ENCODE measurements around the gene THPO.

THPO gene

DNA sequence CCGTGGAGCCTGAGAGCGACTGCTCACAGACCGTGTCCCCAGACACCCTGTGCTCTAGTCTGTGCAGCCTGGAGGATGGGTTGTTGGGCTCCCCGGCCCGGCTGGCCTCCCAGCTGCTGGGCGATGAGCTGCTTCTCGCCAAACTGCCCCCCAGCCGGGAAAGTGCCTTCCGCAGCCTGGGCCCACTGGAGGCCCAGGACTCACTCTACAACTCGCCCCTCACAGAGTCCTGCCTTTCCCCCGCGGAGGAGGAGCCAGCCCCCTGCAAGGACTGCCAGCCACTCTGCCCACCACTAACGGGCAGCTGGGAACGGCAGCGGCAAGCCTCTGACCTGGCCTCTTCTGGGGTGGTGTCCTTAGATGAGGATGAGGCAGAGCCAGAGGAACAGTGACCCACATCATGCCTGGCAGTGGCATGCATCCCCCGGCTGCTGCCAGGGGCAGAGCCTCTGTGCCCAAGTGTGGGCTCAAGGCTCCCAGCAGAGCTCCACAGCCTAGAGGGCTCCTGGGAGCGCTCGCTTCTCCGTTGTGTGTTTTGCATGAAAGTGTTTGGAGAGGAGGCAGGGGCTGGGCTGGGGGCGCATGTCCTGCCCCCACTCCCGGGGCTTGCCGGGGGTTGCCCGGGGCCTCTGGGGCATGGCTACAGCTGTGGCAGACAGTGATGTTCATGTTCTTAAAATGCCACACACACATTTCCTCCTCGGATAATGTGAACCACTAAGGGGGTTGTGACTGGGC lies 33.3 kb downstream of the THPO start:
- TF ChIP-seq GATA3 (IDR thresholded peaks at IDR 0.05; ENCODE audit: low read depth, low read length) (no peak), GATA2 (IDR thresholded peaks at IDR 0.05; ENCODE audit: low read depth, low read length) (no peak)

DNA sequence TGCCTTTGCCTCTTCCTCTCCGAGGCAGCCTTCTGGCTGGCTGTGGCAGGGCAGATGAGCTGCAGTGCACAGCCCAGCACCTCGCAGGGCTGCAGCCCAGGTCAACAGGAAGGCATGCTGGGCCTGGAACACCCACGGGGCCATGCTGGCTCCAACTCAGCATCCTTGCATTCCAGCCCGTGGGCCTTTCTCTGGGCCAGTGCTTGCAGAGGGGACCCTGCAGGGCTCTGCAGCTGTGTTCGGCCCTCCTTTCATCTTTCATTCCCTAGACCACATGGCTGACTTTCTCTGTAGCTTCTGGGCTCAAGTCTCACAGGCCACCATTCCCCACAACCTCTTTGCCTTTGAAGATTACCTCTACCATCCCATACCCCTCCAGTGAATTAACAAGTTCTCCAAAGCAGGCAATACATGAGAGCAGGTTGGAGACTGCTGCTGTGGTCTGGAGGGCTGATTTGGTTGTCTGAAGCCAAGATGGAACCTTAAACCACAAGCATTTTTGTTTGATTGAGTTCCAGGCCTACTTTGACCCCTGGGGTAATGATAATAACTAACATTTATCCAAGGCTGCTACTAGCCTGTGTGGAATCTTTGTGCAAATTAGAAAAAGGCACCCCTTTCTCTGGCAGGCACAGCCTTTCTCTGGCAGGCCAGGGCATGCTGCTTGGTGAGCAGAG lies 34.7 kb downstream of the THPO start:
- TF ChIP-seq GATA2 (IDR thresholded peaks at IDR 0.05; ENCODE audit: low read depth, low read length): no peak
- TF ChIP-seq GATA3 (IDR thresholded peaks at IDR 0.05; ENCODE audit: low read depth, low read length): no peak

DNA sequence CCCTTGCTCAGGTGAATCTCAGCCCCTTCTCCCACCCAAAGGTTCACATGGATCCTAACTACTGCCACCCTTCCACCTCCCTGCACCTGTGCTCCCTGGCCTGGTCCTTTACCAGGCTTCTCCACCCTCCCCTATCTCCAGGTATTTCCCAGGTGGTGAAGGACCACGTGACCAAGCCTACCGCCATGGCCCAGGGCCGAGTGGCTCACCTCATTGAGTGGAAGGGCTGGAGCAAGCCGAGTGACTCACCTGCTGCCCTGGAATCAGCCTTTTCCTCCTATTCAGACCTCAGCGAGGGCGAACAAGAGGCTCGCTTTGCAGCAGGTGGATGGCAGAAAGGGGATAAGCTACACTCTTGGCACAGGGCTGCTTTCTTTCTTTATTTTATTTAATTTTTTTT lies 36.1 kb downstream of the THPO start:
- TF ChIP-seq GATA2 (IDR thresholded peaks at IDR 0.05; ENCODE audit: low read depth, low read length) (no peak), GATA3 (IDR thresholded peaks at IDR 0.05; ENCODE audit: low read depth, low read length) (no peak)

DNA sequence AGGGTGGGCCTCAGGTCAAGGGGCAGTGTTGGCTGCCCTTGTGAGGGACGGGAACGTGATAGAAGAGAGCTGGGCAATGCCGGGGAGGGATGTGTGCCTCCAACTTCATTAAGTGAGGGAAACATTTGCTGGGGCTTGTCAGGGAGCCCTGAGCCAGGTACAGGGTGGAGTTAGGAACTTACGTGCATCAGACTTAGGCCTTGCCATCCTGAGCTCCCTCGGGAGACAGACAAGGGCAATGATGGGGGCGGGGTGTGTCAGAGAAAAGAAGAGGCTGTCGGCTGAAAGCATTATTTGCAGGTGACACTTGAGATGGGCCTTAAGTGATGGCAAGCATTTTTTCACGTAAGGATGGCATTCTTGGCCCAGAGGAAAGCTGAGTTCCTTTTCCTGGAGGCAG lies 39.0 kb downstream of the THPO start:
- TF ChIP-seq GATA3 (IDR thresholded peaks at IDR 0.05; ENCODE audit: low read depth, low read length): no peak
- TF ChIP-seq GATA2 (IDR thresholded peaks at IDR 0.05; ENCODE audit: low read depth, low read length): no peak

DNA sequence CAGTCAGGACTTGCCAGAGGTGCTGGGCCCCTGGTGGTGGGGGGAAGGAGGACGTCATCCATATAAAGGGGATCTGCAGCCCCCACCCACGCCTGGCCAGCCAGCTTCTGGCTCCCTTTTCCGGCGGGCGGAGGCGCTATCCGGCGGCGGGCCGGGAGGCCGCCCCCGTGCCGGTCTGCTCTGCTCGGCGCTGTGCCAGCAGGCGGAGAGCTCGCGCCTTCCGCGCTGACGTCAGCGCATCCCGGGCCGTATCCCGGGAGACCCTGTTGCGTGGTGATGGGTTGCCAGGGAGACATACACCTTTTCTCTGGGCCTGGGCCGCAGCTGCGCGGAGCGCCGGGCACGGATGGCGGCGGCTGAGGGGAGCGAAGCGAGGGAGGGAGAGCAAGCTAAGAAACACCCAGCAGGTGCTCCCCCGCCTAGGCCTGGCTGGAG lies 39.5 kb downstream of the THPO start:
- TF ChIP-seq GATA2 (IDR thresholded peaks at IDR 0.05; ENCODE audit: low read depth, low read length) (no peak), GATA3 (IDR thresholded peaks at IDR 0.05; ENCODE audit: low read depth, low read length) (no peak)

DNA sequence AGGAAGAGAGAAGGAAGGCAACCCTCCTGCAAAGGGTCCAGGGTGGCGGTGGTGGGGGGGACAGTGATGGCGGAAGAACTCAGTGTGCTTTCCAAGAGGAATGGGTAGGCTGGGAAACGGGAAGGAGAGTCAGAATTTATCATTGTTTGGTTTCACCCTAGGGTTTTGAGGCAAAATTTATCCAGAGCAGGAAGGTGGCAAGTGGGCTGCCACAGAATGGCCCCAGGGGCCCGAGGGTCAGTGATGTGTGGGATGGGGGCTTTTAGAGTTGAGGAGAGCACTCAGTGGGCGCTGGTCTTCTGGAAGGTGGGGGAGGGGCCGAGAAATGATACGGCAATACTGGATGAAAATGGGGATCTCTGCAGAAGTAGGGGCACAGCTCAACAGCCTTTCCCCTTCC lies 40.0 kb downstream of the THPO start:
- TF ChIP-seq GATA2 (IDR thresholded peaks at IDR 0.05; ENCODE audit: low read depth, low read length) (no peak), GATA3 (IDR thresholded peaks at IDR 0.05; ENCODE audit: low read depth, low read length) (no peak)

DNA sequence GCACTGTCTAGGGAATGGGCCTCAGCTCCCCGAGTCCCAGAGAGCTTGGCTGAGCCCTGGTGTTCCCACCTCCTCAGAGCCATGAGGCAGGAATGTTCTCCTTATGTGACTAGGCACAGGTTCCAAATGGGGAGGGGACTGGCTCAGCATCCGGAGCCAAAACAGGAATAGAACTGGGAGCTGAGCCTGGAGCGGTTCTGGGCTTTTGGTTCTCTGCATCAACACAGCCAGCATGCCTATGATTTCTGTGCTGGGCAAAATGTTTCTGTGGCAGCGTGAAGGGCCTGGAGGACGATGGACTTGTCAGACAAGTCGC lies 40.6 kb downstream of the THPO start, which contains the start of gene FAM131A:
Gene FAM131A, plus strand, starts transcription at position 202 of the 316 bp plus-strand sequence. Its CDS starts 31 bp downstream, at position 233.
- TF ChIP-seq GATA2 (IDR thresholded peaks at IDR 0.05; ENCODE audit: low read depth, low read length): no peak
- no peak for TF ChIP-seq GATA3 (IDR thresholded peaks at IDR 0.05; ENCODE audit: low read depth, low read length)

DNA sequence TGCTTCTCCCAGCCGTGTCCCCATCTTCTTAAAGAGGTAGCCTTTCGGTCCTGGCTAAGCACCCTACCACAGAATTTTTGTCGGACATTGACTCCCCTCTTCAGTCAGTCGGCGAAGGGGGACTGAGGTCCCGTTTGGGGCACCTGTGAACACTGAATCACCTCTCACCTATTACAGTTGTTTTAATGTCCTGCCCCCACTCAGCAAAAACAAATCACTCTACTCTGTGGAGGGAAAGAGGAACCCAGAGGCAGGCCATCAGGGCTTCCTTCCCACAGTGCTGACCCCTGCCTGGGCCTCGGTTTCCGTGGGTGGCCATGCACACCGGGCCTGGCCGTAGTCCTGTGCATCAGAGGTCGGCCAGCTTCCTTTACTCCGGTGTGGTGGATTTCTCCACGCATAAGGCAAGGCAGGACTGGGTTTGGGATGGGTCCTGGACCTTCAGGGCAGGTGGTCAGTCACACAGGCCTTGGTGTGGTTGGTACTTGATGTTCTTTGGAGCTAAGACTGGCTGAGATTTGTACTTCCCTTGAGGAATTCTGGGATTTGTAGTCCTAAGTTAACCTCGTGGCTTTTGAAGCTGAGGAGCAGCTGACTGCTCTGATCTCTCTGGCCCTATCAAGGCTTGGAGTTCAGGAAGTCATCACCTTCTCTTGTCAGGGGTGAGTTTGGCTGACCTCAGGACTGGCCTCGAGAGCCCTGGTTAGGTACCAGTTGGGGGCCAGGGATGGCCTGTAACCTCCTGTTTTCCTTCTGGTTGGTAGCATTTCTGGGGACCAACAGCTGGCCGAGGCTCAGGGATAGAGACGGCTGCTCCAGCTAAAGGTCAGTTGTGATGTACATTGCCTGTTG lies 41.2 kb downstream of the THPO start:
- TF ChIP-seq GATA3 (IDR thresholded peaks at IDR 0.05; ENCODE audit: low read depth, low read length): no peak
- no peak for TF ChIP-seq GATA2 (IDR thresholded peaks at IDR 0.05; ENCODE audit: low read depth, low read length)

DNA sequence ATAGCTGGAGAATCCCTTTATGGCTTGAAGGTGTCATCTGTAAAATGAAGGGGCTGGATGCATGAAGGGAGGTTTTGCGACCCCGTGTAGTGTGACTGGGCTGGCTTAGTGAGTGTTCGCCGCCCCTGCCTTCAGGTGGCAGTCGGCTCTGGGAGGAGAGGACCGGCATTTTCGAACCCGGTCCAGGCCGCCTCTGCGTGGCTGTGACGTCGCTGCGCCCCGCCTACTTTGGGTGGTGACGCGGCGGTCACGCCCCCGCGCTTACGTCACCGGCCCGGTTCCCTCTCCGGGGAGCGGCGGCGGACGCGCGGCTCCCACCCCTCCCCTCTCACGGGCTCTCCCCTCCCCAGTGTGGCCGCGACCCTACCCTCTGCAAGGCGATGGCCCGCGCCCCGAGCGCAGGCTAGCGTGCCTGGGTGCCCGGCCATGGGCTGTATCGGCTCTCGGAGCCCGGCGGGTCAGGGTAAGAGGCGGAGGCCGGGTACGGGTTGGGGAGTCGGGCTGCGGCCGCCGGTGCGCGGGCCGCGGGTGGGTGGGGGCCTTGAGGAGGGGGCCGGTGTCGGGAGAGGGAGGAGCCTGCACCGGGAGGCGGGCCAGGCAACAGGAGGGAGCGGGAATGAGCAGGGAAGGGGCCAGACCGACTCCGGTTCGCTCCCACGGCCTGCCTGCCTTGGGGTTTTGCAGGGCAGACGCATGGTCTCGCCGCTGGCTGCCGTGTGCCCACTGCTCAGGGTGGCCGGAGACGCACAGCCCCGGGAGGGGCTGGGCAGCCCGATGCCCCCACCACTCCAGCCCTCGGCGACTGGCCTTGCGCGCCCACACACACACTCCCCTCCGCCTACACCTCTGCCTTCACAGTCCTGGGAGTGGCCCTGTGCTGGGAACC lies 42.1 kb downstream of the THPO start:
- TF ChIP-seq GATA3 (IDR thresholded peaks at IDR 0.05; ENCODE audit: low read depth, low read length): no peak
- no peak for TF ChIP-seq GATA2 (IDR thresholded peaks at IDR 0.05; ENCODE audit: low read depth, low read length)

DNA sequence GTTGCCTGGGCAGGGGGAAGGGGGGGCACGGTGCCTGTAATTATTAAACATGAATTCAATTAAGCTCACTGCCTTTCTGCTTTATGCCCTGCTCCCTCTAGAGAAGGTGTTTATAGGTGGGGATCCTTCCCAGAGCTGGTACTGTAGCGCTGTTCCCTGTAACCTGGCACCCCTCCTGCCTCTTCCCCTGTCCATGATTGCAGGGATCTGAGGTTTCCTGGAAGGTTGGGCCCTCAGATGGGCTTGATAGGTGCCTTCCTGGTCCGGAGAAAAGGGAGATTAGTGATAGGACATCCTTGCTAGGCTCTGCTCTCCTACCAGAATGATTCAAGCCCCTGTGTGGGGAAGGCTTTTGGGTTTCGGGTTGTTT lies 42.7 kb downstream of the THPO start:
- TF ChIP-seq GATA3 (IDR thresholded peaks at IDR 0.05; ENCODE audit: low read depth, low read length) (no peak), GATA2 (IDR thresholded peaks at IDR 0.05; ENCODE audit: low read depth, low read length) (no peak)

DNA sequence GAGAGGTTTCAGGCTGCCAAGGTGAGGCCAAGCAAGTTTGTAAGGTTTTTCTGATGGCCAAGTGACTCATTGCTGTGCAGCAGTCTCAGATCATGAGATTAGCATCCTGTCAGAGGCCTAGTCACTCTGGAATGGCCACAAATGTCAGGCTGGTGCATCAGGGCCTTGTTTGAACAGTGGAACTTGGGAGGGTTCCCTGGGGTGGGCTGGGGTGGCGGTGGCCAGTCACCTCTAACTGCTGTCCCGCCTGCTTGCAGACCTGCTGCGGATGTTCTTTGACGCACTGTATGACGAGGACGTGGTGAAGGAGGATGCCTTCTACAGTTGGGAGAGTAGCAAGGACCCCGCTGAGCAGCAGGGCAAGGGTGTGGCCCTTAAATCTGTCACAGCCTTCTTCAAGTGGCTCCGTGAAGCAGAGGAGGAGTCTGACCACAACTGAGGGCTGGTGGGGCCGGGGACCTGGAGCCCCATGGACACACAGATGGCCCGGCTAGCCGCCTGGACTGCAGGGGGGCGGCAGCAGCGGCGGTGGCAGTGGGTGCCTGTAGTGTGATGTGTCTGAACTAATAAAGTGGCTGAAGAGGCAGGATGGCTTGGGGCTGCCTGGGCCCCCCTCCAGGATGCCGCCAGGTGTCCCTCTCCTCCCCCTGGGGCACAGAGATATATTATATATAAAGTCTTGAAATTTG lies 43.4 kb downstream of the THPO start:
- TF ChIP-seq GATA2 (IDR thresholded peaks at IDR 0.05; ENCODE audit: low read depth, low read length) (no peak), GATA3 (IDR thresholded peaks at IDR 0.05; ENCODE audit: low read depth, low read length) (no peak)

DNA sequence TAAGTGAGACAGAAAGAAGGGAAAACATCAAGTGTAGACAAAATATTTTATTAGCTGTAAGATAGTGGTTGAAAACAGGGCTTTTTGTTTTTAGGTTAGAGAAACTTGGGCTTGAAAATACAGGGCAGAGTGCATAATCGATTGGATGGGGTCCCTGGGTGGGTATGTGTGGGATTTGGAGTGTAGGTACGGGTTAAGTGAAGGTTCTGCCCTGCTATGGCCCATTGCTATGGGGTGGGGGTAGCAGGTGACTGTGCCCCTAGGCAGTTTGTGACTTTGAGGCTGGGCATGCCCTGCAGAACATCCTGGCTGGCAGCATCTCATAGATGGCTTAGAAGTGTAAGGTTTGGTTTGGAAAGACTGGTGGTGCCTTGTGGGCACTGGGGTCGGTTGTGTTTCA lies 44.3 kb downstream of the THPO start:
- TF ChIP-seq GATA3 (IDR thresholded peaks at IDR 0.05; ENCODE audit: low read depth, low read length) (no peak), GATA2 (IDR thresholded peaks at IDR 0.05; ENCODE audit: low read depth, low read length) (no peak)

DNA sequence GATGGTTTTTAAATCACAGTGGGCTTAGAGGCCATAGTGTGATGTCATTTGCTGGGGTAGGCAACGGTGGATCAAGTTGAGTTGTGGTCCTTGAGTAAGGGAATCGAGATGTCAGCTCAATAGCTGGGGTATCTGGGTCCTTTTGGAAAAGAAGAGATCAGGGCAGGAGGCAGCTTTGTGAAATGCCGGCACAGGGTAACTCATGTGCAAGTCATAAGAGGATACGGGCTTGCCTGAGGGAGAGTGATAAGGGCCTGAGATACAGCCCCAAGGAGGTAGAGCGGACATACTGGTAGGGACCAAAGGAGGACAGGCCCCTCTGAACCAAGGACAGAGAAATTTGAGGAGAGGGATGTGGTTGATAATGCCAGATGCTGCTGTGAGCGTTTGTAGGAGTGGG lies 44.8 kb downstream of the THPO start:
- TF ChIP-seq GATA3 (IDR thresholded peaks at IDR 0.05; ENCODE audit: low read depth, low read length) (no peak), GATA2 (IDR thresholded peaks at IDR 0.05; ENCODE audit: low read depth, low read length) (no peak)

Data from SH-SY5Y (cell line).